Vagina (tissue), 2 donors: ENCODE measurements around the gene JADE2. TPM values are rescaled to one million over a fixed set of nuclear protein-coding genes. Genes with fewer than 3 reads are reported as not detected.

ENCODE experiments used
- DNase-seq, 2 donors: peaks; one replicate each; pipeline ENCODE4 v3.0.0-alpha.2; 2017; ENCODE audit errors: extremely low spot score in 2 of 2
- H3K27ac ChIP-seq: fragments of 200-600 bp; sonication (generic); one replicate; pipeline ENCODE4 v1.5.1; 2019
- H3K27me3 ChIP-seq: fragments of 200-600 bp; sonication (generic); one replicate; pipeline ENCODE4 v1.5.1; 2019
- H3K36me3 ChIP-seq, 2 donors: fragments of 200-600 bp; sonication (generic); one replicate each; pipeline ENCODE4 v1.5.1; 2017 to 2019
- H3K4me1 ChIP-seq: fragments of 200-600 bp; sonication (generic); one replicate; pipeline ENCODE4 v1.5.1; 2019
- H3K4me3 ChIP-seq, 2 donors: fragments of 200-600 bp; sonication (generic); 1 replicate in 1 of 2; 2 replicates in 1 of 2; pipeline ENCODE4 v1.5.1; 2016 to 2019
- H3K9me3 ChIP-seq: fragments of 200-600 bp; sonication (generic); one replicate; pipeline ENCODE4 v1.5.1; 2019
- POLR2A ChIP-seq, 2 donors: fragments of 450-650 bp; IDR thresholded peaks; one replicate each; pipeline ENCODE4 v1.6.1; 2017; ENCODE audit warnings: antibody characterized with exemption in 2 of 2, mild to moderate bottlenecking in 2 of 2, moderate library complexity in 2 of 2
- POLR2AphosphoS5 ChIP-seq, 2 donors: sonication (generic); formaldehyde crosslinking; IDR thresholded peaks; one replicate each; pipeline ENCODE4 v1.9.0; 2017; ENCODE audit warnings: antibody characterized with exemption in 2 of 2, mild to moderate bottlenecking in 2 of 2, low read depth in 1 of 2; ENCODE audit not compliant: insufficient read depth in 1 of 2
- intact Hi-C: fragments of 100-400 bp; cut with DNase I; formaldehyde crosslinking; loops from one replicate; pipeline ENCODE4 v1.15.1; 2023
- small RNA-seq: library from RNA; depleted of rRNA; stranded (forward); fragments of <200 nt; gene quantifications from one replicate; pipeline ENCODE3, GENCODE V24; 2016
- total RNA-seq: library from RNA; depleted of rRNA; stranded (reverse); fragments of >200 nt; gene quantifications from one replicate; pipeline ENCODE4 v1.2.3, GENCODE V29; 2016
- TF ChIP-seq, protein P1 (sequence below), 3 experiments: fragments of 450-650 bp in 2 of 3; fragments of 200-600 bp in 1 of 3; sonication (generic) in 1 of 3; IDR thresholded peaks; one replicate each; pipeline ENCODE4 v1.5.1; 2017 to 2019; ENCODE audit warnings: antibody characterized with exemption in 3 of 3, mild to moderate bottlenecking in 2 of 3, moderate library complexity in 2 of 3

The JADE2 gene
- total RNA-seq, 1 donor from 2014 or later, result 35.4 TPM

GRCh38 chr5:134611515-134611914 is 86.0 kb downstream of the JADE2 start:
- no peak for DNase-seq
- Histone ChIP-seq H3K4me3 (no peak overlapping the region), H3K27ac (no peak overlapping the region), H3K9me3 (no peaks in the 10 kb centered on the region), H3K4me1 (no peaks in the 10 kb centered on the region), H3K27me3 (no peaks in the 10 kb centered on the region), H3K36me3 (peaks cover 0 to 77% of the 10 kb centered on the region in 2 donors)
- intact Hi-C loops, result no loop called here
- TF ChIP-seq POLR2AphosphoS5 (IDR thresholded peaks at IDR 0.05; ENCODE audit: insufficient read depth in 1 of 2, low read depth in 1 of 2) (no peak), POLR2A (IDR thresholded peaks at IDR 0.05) (no peak)
- TF ChIP-seq, protein P1, sequence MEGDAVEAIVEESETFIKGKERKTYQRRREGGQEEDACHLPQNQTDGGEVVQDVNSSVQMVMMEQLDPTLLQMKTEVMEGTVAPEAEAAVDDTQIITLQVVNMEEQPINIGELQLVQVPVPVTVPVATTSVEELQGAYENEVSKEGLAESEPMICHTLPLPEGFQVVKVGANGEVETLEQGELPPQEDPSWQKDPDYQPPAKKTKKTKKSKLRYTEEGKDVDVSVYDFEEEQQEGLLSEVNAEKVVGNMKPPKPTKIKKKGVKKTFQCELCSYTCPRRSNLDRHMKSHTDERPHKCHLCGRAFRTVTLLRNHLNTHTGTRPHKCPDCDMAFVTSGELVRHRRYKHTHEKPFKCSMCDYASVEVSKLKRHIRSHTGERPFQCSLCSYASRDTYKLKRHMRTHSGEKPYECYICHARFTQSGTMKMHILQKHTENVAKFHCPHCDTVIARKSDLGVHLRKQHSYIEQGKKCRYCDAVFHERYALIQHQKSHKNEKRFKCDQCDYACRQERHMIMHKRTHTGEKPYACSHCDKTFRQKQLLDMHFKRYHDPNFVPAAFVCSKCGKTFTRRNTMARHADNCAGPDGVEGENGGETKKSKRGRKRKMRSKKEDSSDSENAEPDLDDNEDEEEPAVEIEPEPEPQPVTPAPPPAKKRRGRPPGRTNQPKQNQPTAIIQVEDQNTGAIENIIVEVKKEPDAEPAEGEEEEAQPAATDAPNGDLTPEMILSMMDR (IDR thresholded peaks at IDR 0.05), result no peak

GRCh38 chr5:134614450-134615085 is 89.1 kb downstream of the JADE2 start:
- Histone ChIP-seq H3K27ac (no peak overlapping the region), H3K9me3 (no peaks in the 10 kb centered on the region), H3K27me3 (no peaks in the 10 kb centered on the region), H3K36me3 (peaks cover 0 to 78% of the 10 kb centered on the region in 2 donors), H3K4me3 (no peak overlapping the region), H3K4me1 (no peaks in the 10 kb centered on the region)
- intact Hi-C loops, result no loop called here
- TF ChIP-seq POLR2A (IDR thresholded peaks at IDR 0.05) (no peak), POLR2AphosphoS5 (IDR thresholded peaks at IDR 0.05; ENCODE audit: insufficient read depth in 1 of 2, low read depth in 1 of 2) (no peak)
- TF ChIP-seq, protein P1 (IDR thresholded peaks at IDR 0.05), result no peak
- no peak for DNase-seq

GRCh38 chr5:134620634-134621033 is 95.2 kb downstream of the JADE2 start:
- H3K4me3 ChIP-seq, result no peak overlapping the region
- H3K36me3 ChIP-seq, result peaks cover 0 to 69% of the 10 kb centered on the region in 2 donors
- H3K27me3 ChIP-seq, result no peaks in the 10 kb centered on the region
- no peak overlapping the region for H3K27ac ChIP-seq
- no peaks in the 10 kb centered on the region for H3K9me3 ChIP-seq
- H3K4me1 ChIP-seq, result peaks cover 6% of the 10 kb centered on the region
- DNase-seq, result no peak
- intact Hi-C loops, result no loop called here
- TF ChIP-seq POLR2A (IDR thresholded peaks at IDR 0.05), result no peak

DNA sequence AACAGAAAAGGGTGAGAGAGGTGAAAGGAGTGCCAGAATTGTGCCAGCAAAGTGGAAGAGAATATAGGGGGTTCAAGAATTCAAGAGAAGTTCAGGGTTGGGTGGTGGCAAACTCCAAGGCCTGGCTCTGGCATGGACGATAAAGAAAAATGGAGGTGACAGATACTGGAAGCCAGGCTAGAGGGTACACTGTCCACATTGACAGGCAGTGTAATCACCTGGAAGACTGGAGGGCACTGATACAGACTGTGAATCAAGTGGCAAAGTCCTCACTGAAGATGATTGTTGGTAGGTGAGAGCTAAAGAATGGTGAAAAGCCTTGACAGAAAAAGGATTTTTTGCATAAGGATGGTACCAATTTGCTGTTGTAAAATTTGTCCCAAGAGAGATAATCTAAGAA is 100.1 kb downstream of the JADE2 start:
- peaks cover 0 to 21% of the 10 kb centered on the region in 2 donors for H3K36me3 ChIP-seq
- peaks cover 12% of the 10 kb centered on the region for H3K4me1 ChIP-seq
- no peak for DNase-seq
- TF ChIP-seq, protein P1 (IDR thresholded peaks at IDR 0.05), result no peak
- TF ChIP-seq POLR2A (IDR thresholded peaks at IDR 0.05), result no peak
- no peak for TF ChIP-seq POLR2AphosphoS5 (IDR thresholded peaks at IDR 0.05; ENCODE audit: insufficient read depth in 1 of 2, low read depth in 1 of 2)
- no peak overlapping the region for H3K27ac ChIP-seq
- H3K9me3 ChIP-seq, result no peaks in the 10 kb centered on the region
- H3K27me3 ChIP-seq, result no peaks in the 10 kb centered on the region
- intact Hi-C loops, result no loop called here
- H3K4me3 ChIP-seq, result no peak overlapping the region

DNA sequence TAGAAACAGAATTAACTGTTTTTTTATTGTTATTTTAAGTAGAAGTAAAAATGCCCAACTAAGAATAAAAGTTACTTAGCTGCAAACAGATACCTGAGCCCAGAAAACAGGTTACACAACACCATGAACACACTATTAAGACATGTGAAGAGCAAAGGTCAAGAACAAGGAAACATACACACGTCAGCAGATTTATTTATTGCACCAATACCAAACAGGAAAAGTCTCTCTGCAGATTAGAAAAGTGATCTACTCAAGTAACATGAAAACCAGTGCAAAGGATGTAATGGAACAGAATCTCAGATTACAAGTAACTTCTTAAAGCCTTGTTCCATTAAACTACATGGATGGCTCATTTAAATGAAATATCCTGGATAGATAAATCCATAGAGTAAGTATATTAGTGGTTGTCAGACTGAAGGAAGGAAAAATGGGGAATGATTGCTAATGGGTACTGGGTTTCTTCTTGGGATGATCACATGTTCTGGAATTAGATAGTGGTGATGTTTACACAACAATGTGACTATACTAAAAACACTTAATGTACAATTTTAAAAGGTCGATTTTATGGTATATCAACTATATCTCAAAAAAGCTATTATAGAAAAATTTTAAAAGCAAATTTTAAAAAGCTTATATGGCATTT is 101.0 kb downstream of the JADE2 start:
- Histone ChIP-seq H3K27me3 (no peaks in the 10 kb centered on the region), H3K27ac (no peak overlapping the region), H3K36me3 (peaks cover 0 to 12% of the 10 kb centered on the region in 2 donors), H3K4me3 (no peak overlapping the region), H3K4me1 (peaks cover 20% of the 10 kb centered on the region), H3K9me3 (no peaks in the 10 kb centered on the region)
- intact Hi-C loops, result no loop called here
- DNase-seq, result no peak
- TF ChIP-seq POLR2AphosphoS5 (IDR thresholded peaks at IDR 0.05; ENCODE audit: insufficient read depth in 1 of 2, low read depth in 1 of 2), result peak in 1 of 2 donors; percentile 85
- no peak for TF ChIP-seq POLR2A (IDR thresholded peaks at IDR 0.05)
- TF ChIP-seq, protein P1 (IDR thresholded peaks at IDR 0.05), result no peak

Small RNA genes within 50 kb of the gene (small RNA-seq; reads per million reads assigned to genes)
- gene RN7SL541P (not detected), gene RNU6-456P (not detected)

Other genes with a start within 250 kb of the JADE2 start
- 1.7 TPM for gene CDKL3, start 158.5 kb upstream of the JADE2 start, total RNA-seq
- gene UBE2B, start 154.1 kb upstream of the JADE2 start, total RNA-seq, result 68.3 TPM
- 18.4 TPM for gene CDKN2AIPNL, start 113.8 kb upstream of the JADE2 start, total RNA-seq
- 47.1 TPM for gene SAR1B, start 107.2 kb downstream of the JADE2 start, total RNA-seq
- gene SEC24A, start 123.1 kb downstream of the JADE2 start, total RNA-seq, result 11.3 TPM
- 49.1 TPM for gene CAMLG, start 212.9 kb downstream of the JADE2 start, total RNA-seq
- gene DDX46, start 233.1 kb downstream of the JADE2 start, total RNA-seq, result 31.7 TPM